GM21390 (cell line): ENCODE measurements around the gene ALDH16A1.

ENCODE experiments used
- ATAC-seq: cut with Tn5 transposase; IDR thresholded peaks from one replicate; pipeline ENCODE4 v1.9.1; 2021; ENCODE audit not compliant: unreplicated experiment

Gene ALDH16A1

GRCh38 chr19:49487277-49488045 is 34.4 kb downstream of the ALDH16A1 start, which contains the start of gene RPL13A:
RPL13A (plus strand) TSS chr19:49487608; CDS start chr19:49487630, 22 bp downstream.
- ATAC-seq: peak; percentile 75

GRCh38 chr19:49488046-49488862 is 35.2 kb downstream of the ALDH16A1 start:
- no peak for ATAC-seq

- ATAC-seq: no peak
Observed at GRCh38 chr19:49488863-49489537, 36.0 kb downstream of the ALDH16A1 start.

- ATAC-seq: no peak
Observed at GRCh38 chr19:49489601-49490167, 36.7 kb downstream of the ALDH16A1 start.

GRCh38 chr19:49490287-49491029 is 37.4 kb downstream of the ALDH16A1 start:
- no peak for ATAC-seq

GRCh38 chr19:49491030-49491803 is 38.2 kb downstream of the ALDH16A1 start:
- ATAC-seq: no peak

GRCh38 chr19:49491804-49492572 is 39.0 kb downstream of the ALDH16A1 start:
- ATAC-seq: no peak

- ATAC-seq: no peak
Observed at GRCh38 chr19:49492573-49493405, 39.8 kb downstream of the ALDH16A1 start.

GRCh38 chr19:49496574-49497008 is 43.6 kb downstream of the ALDH16A1 start:
- no peak for ATAC-seq

- ATAC-seq: no peak
Observed at GRCh38 chr19:49497047-49497788, 44.2 kb downstream of the ALDH16A1 start.

GRCh38 chr19:49497789-49498103 is 44.7 kb downstream of the ALDH16A1 start:
- ATAC-seq: no peak

GRCh38 chr19:49498475-49498874 is 45.5 kb downstream of the ALDH16A1 start:
- no peak for ATAC-seq

GRCh38 chr19:49499030-49499670 is 46.1 kb downstream of the ALDH16A1 start:
- no peak for ATAC-seq

- ATAC-seq: no peak
Observed at GRCh38 chr19:49502866-49503581, 50.0 kb downstream of the ALDH16A1 start.

GRCh38 chr19:49503582-49503962 is 50.5 kb downstream of the ALDH16A1 start:
- ATAC-seq: no peak

- ATAC-seq: no peak
Observed at GRCh38 chr19:49506575-49507105, 53.6 kb downstream of the ALDH16A1 start.
